ENCODE data around the gene ACACA.
A peak's percentile ranks its signal among the peaks of the same experiment; 100 is the strongest.

The ACACA gene

DNA sequence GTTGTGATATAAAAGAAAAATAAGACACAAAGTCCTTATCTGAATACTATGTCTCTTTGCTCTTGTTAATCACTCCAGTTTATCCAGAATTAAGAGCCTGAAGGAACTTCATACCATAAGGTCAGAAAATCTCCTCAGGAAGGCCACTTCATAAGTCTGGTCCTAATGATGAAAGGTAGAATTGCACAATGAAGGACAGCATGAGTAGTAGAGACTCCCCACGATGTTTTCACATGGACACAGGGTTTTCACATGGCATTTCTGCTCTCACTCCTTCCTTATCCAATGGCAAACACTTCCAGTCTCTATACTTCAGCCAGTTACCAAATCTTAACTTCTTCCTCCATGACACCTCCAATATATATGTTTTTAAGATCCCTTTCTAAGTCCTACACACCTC, 41.0 kb downstream of the ACACA start:
- no peak for DNase-seq
- Histone ChIP-seq H3K9me3 (no peaks in the 10 kb centered on the region), H3K36me3 (no peaks in the 10 kb centered on the region), H3K27me3 (no peaks in the 10 kb centered on the region), H3K4me3 (no peak overlapping the region), H3K4me1 (peaks cover 0 to under 1% (median 0%) of the 10 kb centered on the region in 4 donors), H3K27ac (no peak overlapping the region)
- intact Hi-C loops (cut with DNase I; ENCODE audit: low total_unique reads): no loop called here
- TF ChIP-seq, protein P1, sequence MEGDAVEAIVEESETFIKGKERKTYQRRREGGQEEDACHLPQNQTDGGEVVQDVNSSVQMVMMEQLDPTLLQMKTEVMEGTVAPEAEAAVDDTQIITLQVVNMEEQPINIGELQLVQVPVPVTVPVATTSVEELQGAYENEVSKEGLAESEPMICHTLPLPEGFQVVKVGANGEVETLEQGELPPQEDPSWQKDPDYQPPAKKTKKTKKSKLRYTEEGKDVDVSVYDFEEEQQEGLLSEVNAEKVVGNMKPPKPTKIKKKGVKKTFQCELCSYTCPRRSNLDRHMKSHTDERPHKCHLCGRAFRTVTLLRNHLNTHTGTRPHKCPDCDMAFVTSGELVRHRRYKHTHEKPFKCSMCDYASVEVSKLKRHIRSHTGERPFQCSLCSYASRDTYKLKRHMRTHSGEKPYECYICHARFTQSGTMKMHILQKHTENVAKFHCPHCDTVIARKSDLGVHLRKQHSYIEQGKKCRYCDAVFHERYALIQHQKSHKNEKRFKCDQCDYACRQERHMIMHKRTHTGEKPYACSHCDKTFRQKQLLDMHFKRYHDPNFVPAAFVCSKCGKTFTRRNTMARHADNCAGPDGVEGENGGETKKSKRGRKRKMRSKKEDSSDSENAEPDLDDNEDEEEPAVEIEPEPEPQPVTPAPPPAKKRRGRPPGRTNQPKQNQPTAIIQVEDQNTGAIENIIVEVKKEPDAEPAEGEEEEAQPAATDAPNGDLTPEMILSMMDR (IDR thresholded peaks at IDR 0.05): no peak

- H3K4me1 ChIP-seq: peaks cover 0 to 22% (median 13%) of the 10 kb centered on the region in 4 donors
- no peak overlapping the region for H3K4me3 ChIP-seq
- no peaks in the 10 kb centered on the region for H3K36me3 ChIP-seq
- intact Hi-C loops (cut with DNase I; ENCODE audit: low total_unique reads): no loop called here
- no peaks in the 10 kb centered on the region for H3K9me3 ChIP-seq
- TF ChIP-seq, protein P1 (IDR thresholded peaks at IDR 0.05): no peak
- DNase-seq: no peak
- H3K27me3 ChIP-seq: no peaks in the 10 kb centered on the region
- no peak overlapping the region for H3K27ac ChIP-seq
Observed at GRCh38 chr17:37361543-37361942, 45.1 kb downstream of the ACACA start.

GRCh38 chr17:37360632-37361031, 46.0 kb downstream of the ACACA start:
- H3K4me3 ChIP-seq: no peak overlapping the region
- H3K36me3 ChIP-seq: no peaks in the 10 kb centered on the region
- intact Hi-C loops (cut with DNase I; ENCODE audit: low total_unique reads): no loop called here
- H3K4me1 ChIP-seq: peaks cover 0 to 22% (median 13%) of the 10 kb centered on the region in 4 donors
- no peaks in the 10 kb centered on the region for H3K9me3 ChIP-seq
- H3K27ac ChIP-seq: peak overlapping the region in 1 of 2 donors; percentile 84
- TF ChIP-seq, protein P1 (IDR thresholded peaks at IDR 0.05): no peak
- no peak for DNase-seq
- no peaks in the 10 kb centered on the region for H3K27me3 ChIP-seq

GRCh38 chr17:37359682-37360188, 46.9 kb downstream of the ACACA start:
- Histone ChIP-seq H3K27ac (peak overlapping the region; percentile 84 to 88), H3K27me3 (no peaks in the 10 kb centered on the region), H3K4me3 (peak overlapping the region; percentile 85 to 91), H3K4me1 (peaks cover 0 to 22% (median 13%) of the 10 kb centered on the region in 4 donors), H3K36me3 (no peaks in the 10 kb centered on the region), H3K9me3 (no peaks in the 10 kb centered on the region)
- TF ChIP-seq, protein P1 (IDR thresholded peaks at IDR 0.05): no peak
- DNase-seq: no peak
- intact Hi-C loops (cut with DNase I; ENCODE audit: low total_unique reads): loop anchor here (5.0 kb wide), 1 partner anchor 48 kb away; the partner anchor contains the start of genes ACACA and TADA2A

GRCh38 chr17:37358830-37359681, 47.6 kb downstream of the ACACA start:
- H3K4me1 ChIP-seq: peaks cover 0 to 22% (median 13%) of the 10 kb centered on the region in 4 donors
- intact Hi-C loops (cut with DNase I; ENCODE audit: low total_unique reads): loop anchor here (5.0 kb wide), 1 partner anchor 48 kb away; the partner anchor contains the start of genes ACACA and TADA2A

More at GRCh38 chr17:37358830-37359681, 47.6 kb downstream of the ACACA start:
- Histone ChIP-seq H3K9me3 (no peaks in the 10 kb centered on the region), H3K36me3 (no peaks in the 10 kb centered on the region), H3K27ac (peak overlapping the region; percentile 84 to 88), H3K27me3 (no peaks in the 10 kb centered on the region), H3K4me3 (peak overlapping the region; percentile 85 to 91)
- peak; percentile 93 to 98 for DNase-seq
- TF ChIP-seq, protein P1 (IDR thresholded peaks at IDR 0.05): peak; percentile 31 to 59
